PFSK-1 (cell line): ENCODE data around the gene TRABD2A.

ENCODE experiments used
- FOXP2 ChIP-seq: optimal IDR thresholded peaks from 2 replicates; pipeline ENCODE3; 2011; ENCODE audit warnings: borderline replicate concordance, control low read depth, inconsistent platforms; ENCODE audit not compliant: insufficient read depth; ENCODE audit errors: extremely low read length, extremely low read depth
- POLR2AphosphoS5 ChIP-seq: IDR thresholded peaks from 2 replicates; pipeline ENCODE4 v1.6.1; 2012; ENCODE audit warnings: low read depth, mild to moderate bottlenecking, control low read depth, low read length, moderate library complexity
- REST ChIP-seq, 2 experiments: IDR thresholded peaks; 2 replicates each; pipeline versions ENCODE4 v1.6.1 to v1.8.0; 2011 to 2012; ENCODE audit warnings: low read depth in 2 of 2, low read length in 2 of 2, control low read depth in 1 of 2, inconsistent platforms in 1 of 2, mild to moderate bottlenecking in 1 of 2, moderate library complexity in 1 of 2; ENCODE audit not compliant: insufficient read depth in 1 of 2
- SIN3A ChIP-seq: IDR thresholded peaks from 2 replicates; pipeline ENCODE4 v1.6.1; 2012; ENCODE audit warnings: mild to moderate bottlenecking, low read length, moderate library complexity, borderline replicate concordance; ENCODE audit not compliant: insufficient read depth
- TAF1 ChIP-seq: IDR thresholded peaks from 2 replicates; pipeline ENCODE4 v1.6.1; 2012; ENCODE audit warnings: low read length, control low read depth, borderline replicate concordance; ENCODE audit not compliant: insufficient read depth

TRABD2A gene

GRCh38 chr2:84880395-84880644, 564 bp downstream of the TRABD2A start:
- TF ChIP-seq REST (IDR thresholded peaks at IDR 0.05; ENCODE audit: insufficient read depth in 1 of 2, low read depth in 2 of 2, low read length in 2 of 2): no peak

- TF ChIP-seq FOXP2: no peak
- no peak for TF ChIP-seq REST (IDR thresholded peaks at IDR 0.05; ENCODE audit: insufficient read depth in 1 of 2, low read depth in 2 of 2, low read length in 2 of 2)
- TF ChIP-seq POLR2AphosphoS5: no peak
- TF ChIP-seq SIN3A: no peak
- no peak for TF ChIP-seq TAF1
Observed at GRCh38 chr2:84879584-84880394, 1.1 kb downstream of the TRABD2A start.

GRCh38 chr2:84878896-84879583, 1.8 kb downstream of the TRABD2A start:
- TF ChIP-seq REST (IDR thresholded peaks at IDR 0.05; ENCODE audit: insufficient read depth in 1 of 2, low read depth in 2 of 2, low read length in 2 of 2) (no peak), TAF1 (no peak), SIN3A (no peak), POLR2AphosphoS5 (no peak), FOXP2 (no peak)

- no peak for TF ChIP-seq TAF1
- no peak for TF ChIP-seq POLR2AphosphoS5
- no peak for TF ChIP-seq REST (IDR thresholded peaks at IDR 0.05; ENCODE audit: insufficient read depth in 1 of 2, low read depth in 2 of 2, low read length in 2 of 2)
- TF ChIP-seq FOXP2: no peak
- no peak for TF ChIP-seq SIN3A
Observed at GRCh38 chr2:84878459-84878858, 2.4 kb downstream of the TRABD2A start.

GRCh38 chr2:84876369-84876768, 4.5 kb downstream of the TRABD2A start:
- TF ChIP-seq REST (IDR thresholded peaks at IDR 0.05; ENCODE audit: insufficient read depth in 1 of 2, low read depth in 2 of 2, low read length in 2 of 2): no peak
- TF ChIP-seq TAF1: no peak
- TF ChIP-seq SIN3A: no peak
- no peak for TF ChIP-seq FOXP2
- no peak for TF ChIP-seq POLR2AphosphoS5
